ENCODE measurements around the gene MAGOH. TPM values are rescaled to one million over a fixed set of nuclear protein-coding genes. Genes with fewer than 3 reads are reported as not detected.
A peak's percentile ranks its signal among the peaks of the same experiment; 100 is the strongest.

Gene MAGOH
- total RNA-seq, 1 donor from 2014 or later = 27.3 TPM

DNA sequence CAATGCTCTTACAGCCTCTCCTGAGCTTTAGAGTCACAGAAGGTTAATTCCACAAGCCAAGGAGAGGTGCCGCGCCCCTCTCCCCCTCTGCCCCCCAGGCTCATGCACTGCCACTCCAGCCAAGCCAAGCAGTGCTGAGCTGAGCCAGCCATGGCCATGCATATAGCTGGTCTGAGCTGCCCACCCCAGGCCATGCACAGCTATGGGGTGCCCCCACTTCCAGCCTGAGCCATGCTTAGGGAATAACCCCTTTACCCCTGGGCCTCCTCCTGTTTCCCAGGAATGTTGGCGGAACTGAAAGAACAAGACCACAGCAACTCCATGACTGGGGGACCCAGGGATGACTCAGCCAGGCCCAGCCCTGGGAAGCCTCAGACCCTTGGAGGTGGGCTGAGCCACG, 34.0 kb upstream of the MAGOH start:
- no peak overlapping the region for H3K4me3 Mint-ChIP-seq (ENCODE audit: unreplicated experiment)
- no peaks in the 10 kb centered on the region for H3K9me3 Mint-ChIP-seq (ENCODE audit: unreplicated experiment)
- H3K27ac Mint-ChIP-seq (ENCODE audit: unreplicated experiment) = no peak overlapping the region

DNA sequence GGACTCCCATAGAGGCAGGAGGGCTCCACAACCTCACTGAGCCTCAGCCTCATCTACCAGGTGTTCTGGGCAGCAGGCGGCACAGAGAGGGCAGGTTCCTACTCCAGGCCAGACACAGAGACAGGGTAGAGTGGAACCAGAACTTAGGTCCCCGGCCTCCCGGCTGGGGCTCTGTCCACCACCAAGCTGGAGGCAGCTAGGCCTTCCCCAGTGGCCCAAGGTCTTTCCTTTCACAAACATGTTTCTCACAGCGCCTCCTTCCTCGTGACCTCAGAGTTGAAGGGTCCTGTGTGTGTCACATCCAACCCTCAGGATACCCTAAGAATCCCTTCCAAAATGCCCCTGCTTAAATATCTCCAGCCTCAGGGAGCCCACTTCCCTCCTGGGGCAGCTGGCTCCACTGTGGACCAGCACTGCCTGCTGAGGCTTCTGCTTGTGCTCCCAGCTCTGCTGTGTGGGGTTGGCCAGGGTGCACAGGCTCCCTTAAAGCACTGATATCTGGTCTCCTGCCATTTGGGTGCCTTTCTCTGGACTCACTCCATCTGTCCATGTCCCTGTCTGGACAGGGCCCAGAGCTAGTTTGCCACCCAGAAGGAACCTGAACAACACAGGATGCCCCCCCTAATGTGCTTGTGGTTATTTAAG, 33.2 kb upstream of the MAGOH start:
- Mint-ChIP-seq H3K4me1 (ENCODE audit: low read depth, unreplicated experiment) (peaks cover 3% of the 10 kb centered on the region), H3K27me3 (ENCODE audit: unreplicated experiment) (peaks cover 12% of the 10 kb centered on the region), H3K4me3 (ENCODE audit: unreplicated experiment) (no peak overlapping the region), H3K27ac (ENCODE audit: unreplicated experiment) (no peak overlapping the region), H3K9me3 (ENCODE audit: unreplicated experiment) (peaks cover 1% of the 10 kb centered on the region), H3K36me3 (ENCODE audit: unreplicated experiment) (peaks cover 6% of the 10 kb centered on the region)
- DNase-seq = no peak
- TF ChIP-seq, protein P1, sequence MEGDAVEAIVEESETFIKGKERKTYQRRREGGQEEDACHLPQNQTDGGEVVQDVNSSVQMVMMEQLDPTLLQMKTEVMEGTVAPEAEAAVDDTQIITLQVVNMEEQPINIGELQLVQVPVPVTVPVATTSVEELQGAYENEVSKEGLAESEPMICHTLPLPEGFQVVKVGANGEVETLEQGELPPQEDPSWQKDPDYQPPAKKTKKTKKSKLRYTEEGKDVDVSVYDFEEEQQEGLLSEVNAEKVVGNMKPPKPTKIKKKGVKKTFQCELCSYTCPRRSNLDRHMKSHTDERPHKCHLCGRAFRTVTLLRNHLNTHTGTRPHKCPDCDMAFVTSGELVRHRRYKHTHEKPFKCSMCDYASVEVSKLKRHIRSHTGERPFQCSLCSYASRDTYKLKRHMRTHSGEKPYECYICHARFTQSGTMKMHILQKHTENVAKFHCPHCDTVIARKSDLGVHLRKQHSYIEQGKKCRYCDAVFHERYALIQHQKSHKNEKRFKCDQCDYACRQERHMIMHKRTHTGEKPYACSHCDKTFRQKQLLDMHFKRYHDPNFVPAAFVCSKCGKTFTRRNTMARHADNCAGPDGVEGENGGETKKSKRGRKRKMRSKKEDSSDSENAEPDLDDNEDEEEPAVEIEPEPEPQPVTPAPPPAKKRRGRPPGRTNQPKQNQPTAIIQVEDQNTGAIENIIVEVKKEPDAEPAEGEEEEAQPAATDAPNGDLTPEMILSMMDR (IDR thresholded peaks at IDR 0.05; ENCODE audit: partially characterized antibody, unreplicated experiment) = no peak

More for the DNA sequence above, 34.0 kb upstream of the MAGOH start:
- Mint-ChIP-seq H3K4me1 (ENCODE audit: low read depth, unreplicated experiment) (peaks cover 3% of the 10 kb centered on the region), H3K27me3 (ENCODE audit: unreplicated experiment) (peaks cover 12% of the 10 kb centered on the region), H3K36me3 (ENCODE audit: unreplicated experiment) (peaks cover 5% of the 10 kb centered on the region)
- DNase-seq = no peak
- TF ChIP-seq, protein P1 (IDR thresholded peaks at IDR 0.05; ENCODE audit: partially characterized antibody, unreplicated experiment) = no peak

DNA sequence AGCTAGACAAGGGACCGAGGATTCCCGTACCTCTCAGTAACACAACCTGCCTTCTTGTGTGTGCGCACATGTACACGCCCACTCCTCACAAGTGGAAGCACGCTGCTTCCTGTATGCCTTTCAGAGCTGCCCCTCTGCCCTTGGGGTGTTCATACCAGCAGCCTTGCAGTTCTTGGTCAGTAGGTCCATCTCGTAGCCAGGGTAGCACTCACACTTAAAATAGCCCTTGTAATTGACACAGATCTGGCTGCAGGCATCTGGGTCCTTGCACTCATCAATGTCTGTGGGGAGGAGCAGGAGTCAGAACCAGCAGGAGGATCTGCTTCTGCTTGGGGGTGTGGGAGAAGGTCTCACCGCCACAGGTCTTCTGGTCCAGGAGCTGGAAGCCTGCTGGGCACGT, 32.6 kb upstream of the MAGOH start:
- TF ChIP-seq, protein P1 (IDR thresholded peaks at IDR 0.05; ENCODE audit: partially characterized antibody, unreplicated experiment) = no peak
- H3K27me3 Mint-ChIP-seq (ENCODE audit: unreplicated experiment) = peaks cover 11% of the 10 kb centered on the region
- H3K36me3 Mint-ChIP-seq (ENCODE audit: unreplicated experiment) = peaks cover 10% of the 10 kb centered on the region
- H3K27ac Mint-ChIP-seq (ENCODE audit: unreplicated experiment) = no peak overlapping the region
- no peak overlapping the region for H3K4me3 Mint-ChIP-seq (ENCODE audit: unreplicated experiment)
- H3K4me1 Mint-ChIP-seq (ENCODE audit: low read depth, unreplicated experiment) = peaks cover 3% of the 10 kb centered on the region
- DNase-seq = no peak
- H3K9me3 Mint-ChIP-seq (ENCODE audit: unreplicated experiment) = peaks cover 1% of the 10 kb centered on the region

DNA sequence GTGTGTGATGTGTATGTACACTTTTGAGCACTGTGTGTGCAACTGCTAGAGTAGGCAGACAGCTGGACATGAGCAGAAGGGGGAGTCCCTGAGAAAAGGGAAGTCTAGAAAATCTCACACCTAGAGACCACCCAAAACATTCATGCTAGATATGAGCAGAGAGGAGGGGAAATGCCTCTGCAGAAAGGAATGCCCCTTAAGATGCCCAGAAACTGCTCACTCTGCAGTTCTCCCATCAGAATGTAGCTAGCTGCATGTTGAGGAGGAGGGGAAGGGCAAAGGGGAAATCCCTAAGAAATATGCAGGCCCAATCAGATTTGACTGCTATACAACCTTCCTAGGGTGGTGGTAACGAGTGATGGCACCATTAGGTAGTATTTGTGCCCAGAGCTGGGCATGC, 31.8 kb upstream of the MAGOH start:
- H3K4me1 Mint-ChIP-seq (ENCODE audit: low read depth, unreplicated experiment) = peaks cover 3% of the 10 kb centered on the region
- TF ChIP-seq, protein P1 (IDR thresholded peaks at IDR 0.05; ENCODE audit: partially characterized antibody, unreplicated experiment) = no peak
- no peak overlapping the region for H3K4me3 Mint-ChIP-seq (ENCODE audit: unreplicated experiment)
- no peak overlapping the region for H3K27ac Mint-ChIP-seq (ENCODE audit: unreplicated experiment)
- DNase-seq = no peak
- H3K27me3 Mint-ChIP-seq (ENCODE audit: unreplicated experiment) = peaks cover 11% of the 10 kb centered on the region
- H3K36me3 Mint-ChIP-seq (ENCODE audit: unreplicated experiment) = peaks cover 15% of the 10 kb centered on the region
- H3K9me3 Mint-ChIP-seq (ENCODE audit: unreplicated experiment) = peaks cover 3% of the 10 kb centered on the region

DNA sequence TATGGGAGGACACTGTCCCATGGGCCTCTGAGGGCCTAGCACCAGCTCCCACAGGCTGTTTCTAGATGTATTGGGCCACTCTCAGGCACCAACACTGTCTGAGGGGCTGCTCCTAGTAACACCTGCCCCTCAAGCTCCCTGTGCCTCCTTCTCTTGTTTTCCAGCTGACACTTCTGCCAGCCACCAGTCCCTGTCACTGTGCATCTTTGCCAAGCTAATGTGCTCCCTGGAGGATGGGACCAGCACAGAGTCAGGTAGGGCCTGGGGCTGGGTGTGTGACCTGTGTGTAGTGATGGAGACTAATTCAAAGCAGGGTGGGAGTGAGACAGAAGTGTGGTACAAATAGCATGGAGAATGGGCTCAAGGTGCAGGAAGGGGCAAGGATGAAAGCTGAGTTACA, 29.4 kb upstream of the MAGOH start:
- Mint-ChIP-seq H3K27ac (ENCODE audit: unreplicated experiment) (peak overlapping the region; percentile 62), H3K27me3 (ENCODE audit: unreplicated experiment) (peaks cover 5% of the 10 kb centered on the region), H3K9me3 (ENCODE audit: unreplicated experiment) (peaks cover 5% of the 10 kb centered on the region), H3K36me3 (ENCODE audit: unreplicated experiment) (peaks cover 24% of the 10 kb centered on the region), H3K4me1 (ENCODE audit: low read depth, unreplicated experiment) (no peaks in the 10 kb centered on the region), H3K4me3 (ENCODE audit: unreplicated experiment) (no peak overlapping the region)
- no peak for DNase-seq
- TF ChIP-seq, protein P1 (IDR thresholded peaks at IDR 0.05; ENCODE audit: partially characterized antibody, unreplicated experiment) = no peak
